SHP77 (cell line): ENCODE data around the gene TFCP2L1.

Source experiments
- DNase-seq, 2 experiments: peaks; one replicate each; lab custom pipeline; 2025; lab: John Stamatoyannopoulos, UW

TFCP2L1 gene

DNA sequence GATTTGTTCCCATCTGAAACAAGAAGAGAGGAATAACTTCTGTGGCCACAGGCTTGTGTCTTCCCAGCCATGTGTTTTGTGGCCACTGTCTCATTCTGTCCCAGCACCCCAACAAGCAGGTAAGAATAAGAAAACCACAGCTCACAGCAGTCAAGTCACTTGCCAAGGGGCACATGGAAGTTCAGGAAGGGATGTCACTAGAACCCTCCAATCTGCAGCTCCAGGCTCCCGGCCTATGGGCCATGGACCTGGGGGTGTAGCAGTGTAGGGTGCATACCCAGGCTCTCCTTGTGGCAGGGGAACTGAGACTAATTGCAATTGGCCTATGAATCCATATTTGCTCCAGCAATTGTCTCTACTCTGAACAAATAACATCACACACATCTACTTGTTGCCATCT, 112.5 kb downstream of the TFCP2L1 start:
- no peak for DNase-seq

DNA sequence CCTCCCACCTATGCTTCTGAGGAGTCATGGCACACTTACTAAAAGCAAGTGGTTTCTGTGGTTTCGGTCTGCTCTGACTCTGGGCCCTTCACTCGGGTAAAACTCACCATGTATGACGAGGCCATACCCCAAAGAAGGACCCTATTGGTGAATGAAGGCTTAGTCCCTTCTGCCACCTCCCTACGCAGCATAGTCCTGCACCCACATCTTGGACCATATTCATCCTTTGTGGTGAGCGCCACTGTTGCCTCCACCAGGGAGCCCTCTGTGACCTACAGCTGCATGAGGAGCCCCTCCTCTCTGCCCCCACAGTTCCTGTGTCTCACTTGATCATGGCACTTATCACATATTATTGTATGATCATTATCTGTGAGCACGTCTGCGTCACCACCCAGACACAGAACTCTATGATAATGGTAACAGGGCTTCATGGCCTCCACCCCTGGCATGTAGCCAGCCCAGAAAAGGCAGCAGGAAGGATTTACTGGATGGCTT, 113.3 kb downstream of the TFCP2L1 start:
- no peak for DNase-seq

DNA sequence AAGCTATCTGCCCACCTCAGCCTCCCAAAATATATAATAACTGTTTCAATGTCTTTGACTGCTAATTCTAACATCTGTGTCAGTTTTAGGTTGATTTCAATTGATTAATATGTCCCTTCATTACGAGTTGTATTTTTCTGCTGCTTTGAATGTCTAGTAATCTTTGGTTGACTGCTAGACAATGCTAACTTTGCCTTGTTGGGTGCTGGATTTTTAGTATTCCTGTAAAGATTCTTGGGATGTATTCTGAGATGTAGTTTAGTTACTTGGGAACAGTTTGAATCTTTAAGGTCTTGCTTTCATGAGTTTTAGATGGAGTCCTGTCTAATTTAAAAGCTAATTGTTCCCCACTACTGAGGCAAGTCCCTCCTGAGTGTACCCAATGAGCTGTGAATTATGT, 114.4 kb downstream of the TFCP2L1 start:
- no peak for DNase-seq

DNA sequence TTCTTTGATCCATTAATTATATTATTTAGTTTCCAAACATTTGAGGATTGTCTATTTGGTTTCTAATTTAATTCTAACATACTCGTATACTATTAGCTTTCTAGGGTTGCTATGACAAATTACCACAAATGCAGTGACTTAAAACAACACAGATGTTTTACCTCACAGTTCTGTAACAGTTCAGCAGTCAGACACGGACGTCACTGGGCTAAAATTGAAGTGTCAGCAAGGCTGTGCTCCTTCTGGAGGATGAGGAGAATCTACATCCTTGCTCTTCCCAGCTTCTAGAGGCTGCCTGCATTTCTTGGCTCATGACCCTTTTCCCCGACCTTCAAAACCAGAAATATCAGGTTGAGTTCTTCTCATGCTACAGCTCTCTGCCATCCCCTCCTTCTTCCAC, 117.6 kb downstream of the TFCP2L1 start:
- no peak for DNase-seq
